GM19035 (cell line): ENCODE data around the gene MB21D2.
"Not testable (repeated sequence)": the region's sequence is repeated elsewhere in the genome, so short reads cannot be mapped to it uniquely, and the experiment has no call there.

Experiments used
- ATAC-seq: cut with Tn5 transposase; IDR thresholded peaks from one replicate; pipeline ENCODE4 v1.9.1; 2021; ENCODE audit not compliant: unreplicated experiment

MB21D2 gene

GRCh38 chr3:192816351-192816750 lies 101.3 kb downstream of the MB21D2 start:
- ATAC-seq: no peak

GRCh38 chr3:192812743-192813383 lies 104.8 kb downstream of the MB21D2 start:
- no peak for ATAC-seq

- no peak for ATAC-seq
These were observed 111.9 kb downstream of the MB21D2 start for GRCh38 chr3:192805711-192806110.

- ATAC-seq: no peak
These were observed 113.2 kb downstream of the MB21D2 start for GRCh38 chr3:192804502-192804901.

- ATAC-seq: peak; percentile 59
These were observed 114.4 kb downstream of the MB21D2 start for GRCh38 chr3:192802957-192803899.

- ATAC-seq: no peak
These were observed 115.7 kb downstream of the MB21D2 start for GRCh38 chr3:192801985-192802384.

- no peak for ATAC-seq
These were observed 117.9 kb downstream of the MB21D2 start for GRCh38 chr3:192799721-192800120.

GRCh38 chr3:192795021-192795420 lies 122.6 kb downstream of the MB21D2 start:
- ATAC-seq: no peak

GRCh38 chr3:192794216-192794615 lies 123.4 kb downstream of the MB21D2 start:
- no peak for ATAC-seq

- not testable (repeated sequence) for ATAC-seq
These were observed 128.7 kb downstream of the MB21D2 start for GRCh38 chr3:192788816-192789515.

GRCh38 chr3:192778508-192778907 lies 139.1 kb downstream of the MB21D2 start:
- ATAC-seq: no peak

GRCh38 chr3:192774341-192774740 lies 143.3 kb downstream of the MB21D2 start:
- not testable (repeated sequence) for ATAC-seq

GRCh38 chr3:192772240-192772894 lies 145.3 kb downstream of the MB21D2 start:
- ATAC-seq: no peak

GRCh38 chr3:192758654-192759053 lies 159.0 kb downstream of the MB21D2 start:
- ATAC-seq: no peak

GRCh38 chr3:192751148-192751547 lies 166.5 kb downstream of the MB21D2 start:
- no peak for ATAC-seq

GRCh38 chr3:192750201-192750600 lies 167.5 kb downstream of the MB21D2 start:
- no peak for ATAC-seq

GRCh38 chr3:192747746-192748145 lies 169.9 kb downstream of the MB21D2 start:
- ATAC-seq: no peak

- no peak for ATAC-seq
These were observed 170.5 kb downstream of the MB21D2 start for GRCh38 chr3:192747145-192747544.
